ENCODE measurements around the gene KAZN.

The KAZN gene

DNA sequence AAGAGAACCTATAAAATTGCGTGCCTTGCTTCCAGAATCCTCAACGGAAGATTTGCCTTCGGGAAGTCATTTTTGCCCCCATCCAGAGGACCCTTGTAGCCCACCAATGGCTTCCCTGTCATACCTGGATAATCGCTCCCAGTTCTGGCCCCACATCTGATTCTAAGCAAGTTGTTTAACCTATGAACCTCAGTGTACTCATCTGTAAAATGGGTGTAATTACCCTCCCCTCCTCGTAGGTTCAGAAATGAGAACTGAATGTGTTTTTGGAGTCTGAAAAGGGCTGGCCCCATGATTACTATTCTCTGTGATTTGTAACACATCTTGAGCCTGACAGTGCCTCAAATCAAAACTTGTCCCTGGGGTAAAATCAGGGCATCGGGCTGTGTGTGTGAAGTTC is 473.5 kb downstream of the KAZN start:
- DNase-seq, result no peak

DNA sequence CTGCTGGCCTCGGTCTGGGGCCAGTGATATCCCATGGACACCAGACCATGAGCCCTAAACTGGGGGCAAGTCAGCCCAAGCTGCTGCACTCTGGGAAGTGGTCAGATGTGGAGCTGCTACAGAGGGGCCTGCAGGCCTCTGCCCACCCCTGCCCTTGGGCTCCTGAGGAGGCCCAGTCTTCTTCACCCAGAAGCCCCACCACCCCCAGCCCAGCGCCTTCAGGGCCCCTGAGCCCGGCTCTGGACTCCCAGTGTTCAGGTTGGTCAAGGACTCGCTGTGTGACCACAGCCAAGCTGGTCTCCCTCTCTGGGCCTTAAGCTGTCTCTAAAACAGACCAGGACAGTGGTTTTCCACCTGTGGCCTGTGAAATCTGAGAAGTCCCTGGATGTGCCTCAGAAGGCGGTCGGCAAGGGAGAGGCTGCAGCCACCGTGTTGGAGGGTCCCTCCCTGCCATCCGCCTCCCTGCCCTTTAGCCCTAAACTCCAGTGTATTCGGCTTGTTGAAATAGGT is 475.4 kb downstream of the KAZN start:
- DNase-seq, result no peak

DNA sequence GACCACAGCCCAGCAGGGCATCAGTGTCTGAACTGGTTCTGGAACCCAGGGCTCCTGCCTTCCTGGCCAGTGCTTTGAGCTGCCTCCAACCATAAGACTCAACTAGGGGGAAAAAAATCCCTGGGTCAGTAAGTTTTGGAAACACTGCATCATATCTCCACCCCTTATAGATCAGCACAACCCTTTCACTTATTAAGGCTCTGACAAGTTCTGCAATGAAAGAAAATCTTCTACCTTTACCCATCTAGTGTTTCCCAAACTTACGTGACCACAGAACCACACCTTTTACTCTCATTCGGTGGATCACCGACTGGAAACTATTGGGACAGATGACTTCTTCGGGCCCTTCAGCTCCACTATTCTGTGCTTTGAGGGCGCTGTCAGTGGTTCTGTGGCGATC is 476.7 kb downstream of the KAZN start:
- DNase-seq, result no peak

DNA sequence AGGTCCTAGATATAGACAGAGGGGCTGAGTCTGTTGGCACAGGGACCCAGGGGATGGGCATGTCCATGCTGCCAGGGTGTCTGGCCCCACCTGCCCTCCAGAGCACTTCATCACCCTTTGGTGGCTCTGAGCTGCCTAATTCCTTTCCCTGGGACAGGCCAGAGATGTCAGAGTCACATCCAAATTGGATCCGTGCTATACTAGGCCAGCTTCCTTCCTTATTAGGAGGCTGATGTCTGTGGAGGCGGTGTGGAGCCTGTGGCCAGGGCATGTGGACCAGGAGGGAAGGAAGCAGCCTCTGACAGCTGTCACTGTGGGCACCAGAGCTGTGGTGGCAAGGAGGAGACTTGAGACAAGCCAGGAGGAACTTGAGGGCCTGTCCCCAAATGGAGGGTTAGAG is 477.3 kb downstream of the KAZN start:
- DNase-seq, result no peak

DNA sequence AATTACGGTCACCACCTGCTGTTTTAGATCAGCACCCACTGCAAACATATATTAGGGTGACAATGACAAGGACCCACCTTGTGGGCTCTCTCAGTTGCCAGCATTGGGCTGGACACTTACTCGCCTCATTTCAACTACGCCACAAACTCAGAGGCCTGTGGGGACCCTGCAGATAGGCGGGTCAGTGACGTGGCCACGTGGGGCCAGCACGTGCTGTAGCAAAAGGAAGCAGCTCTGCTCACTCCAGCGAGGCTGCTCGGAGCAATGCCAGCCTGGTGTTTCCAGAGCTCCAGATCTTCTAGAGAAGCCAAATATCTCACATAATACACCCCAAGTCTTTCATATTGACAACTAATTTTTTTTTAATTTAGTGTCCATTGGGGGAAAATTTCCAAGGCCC is 478.3 kb downstream of the KAZN start:
- DNase-seq, result no peak

DNA sequence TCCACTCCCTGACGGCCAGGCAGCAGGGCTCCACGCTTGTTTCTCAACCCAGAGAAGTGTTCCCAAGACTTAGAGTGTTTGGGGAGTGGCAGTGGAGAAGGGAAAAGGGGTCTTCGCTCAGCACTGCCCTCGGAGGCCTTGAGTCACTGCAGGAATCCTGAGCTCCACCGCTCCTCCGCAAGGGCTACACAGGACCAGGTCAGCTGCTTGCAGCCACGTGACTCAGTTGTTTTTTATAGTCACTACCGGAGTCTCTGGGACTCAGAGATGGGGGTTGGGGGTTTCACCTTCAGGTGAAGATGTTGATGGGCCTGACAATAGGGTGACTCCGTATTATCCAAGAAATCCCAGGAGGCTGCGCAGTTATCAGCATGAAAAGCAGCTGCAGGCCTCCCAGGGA is 478.9 kb downstream of the KAZN start:
- DNase-seq, result no peak

GRCh38 chr1:15080328-15081007 is 482.0 kb downstream of the KAZN start:
- DNase-seq, result no peak

DNA sequence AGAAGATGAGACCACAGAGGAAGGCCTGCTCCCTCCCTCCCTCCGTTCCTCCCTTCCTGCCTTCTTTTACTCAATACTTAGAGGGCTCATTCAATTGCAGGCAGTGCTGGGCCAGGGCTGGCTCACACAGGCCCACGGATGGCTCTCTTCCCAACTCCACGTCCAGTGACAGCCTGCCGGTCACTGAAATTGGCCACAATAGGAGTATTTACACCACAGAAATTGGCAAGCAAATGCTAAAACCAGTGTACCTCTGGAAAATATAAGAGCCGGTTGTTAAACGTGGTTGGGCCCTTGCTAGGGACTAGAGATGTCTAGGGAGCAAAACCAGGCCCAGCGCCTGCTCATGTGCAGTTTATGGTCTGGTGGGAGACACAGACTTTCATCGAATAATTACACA is 482.6 kb downstream of the KAZN start:
- no peak for DNase-seq

GRCh38 chr1:15083578-15083977 is 485.1 kb downstream of the KAZN start:
- DNase-seq, result no peak

DNA sequence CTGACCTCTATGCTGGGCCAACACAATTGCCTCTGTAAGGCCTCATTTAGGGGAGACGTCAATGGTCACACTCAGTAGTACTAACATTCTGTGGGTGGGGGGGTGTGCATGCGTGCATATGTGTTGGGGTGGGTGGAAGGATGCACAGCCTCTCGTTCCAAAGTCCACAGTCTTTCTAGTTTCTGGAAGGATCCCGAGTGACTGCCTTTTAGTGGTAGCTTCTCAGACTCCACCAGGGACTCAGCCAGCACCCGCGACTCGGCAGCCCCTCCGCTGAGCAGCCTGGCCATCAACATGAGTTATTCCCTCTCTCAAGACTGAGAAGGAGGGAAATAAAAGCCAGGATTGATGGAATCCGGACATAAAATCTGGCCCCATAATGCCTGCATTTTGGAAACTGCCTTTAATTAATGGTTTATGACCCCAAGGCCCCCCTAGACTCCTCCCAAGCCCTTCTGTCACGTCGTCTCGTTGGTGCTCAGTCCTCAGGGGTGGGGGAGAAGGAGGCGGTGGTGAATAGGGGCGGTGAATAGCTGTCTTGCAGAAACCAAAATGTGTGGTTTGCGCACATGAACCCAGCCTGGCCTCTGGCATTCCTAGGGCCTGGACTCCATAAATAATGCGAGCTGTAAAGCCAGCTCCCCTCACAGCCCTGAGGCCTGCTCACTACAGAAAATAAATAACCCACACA is 489.9 kb downstream of the KAZN start:
- no peak for DNase-seq

DNA sequence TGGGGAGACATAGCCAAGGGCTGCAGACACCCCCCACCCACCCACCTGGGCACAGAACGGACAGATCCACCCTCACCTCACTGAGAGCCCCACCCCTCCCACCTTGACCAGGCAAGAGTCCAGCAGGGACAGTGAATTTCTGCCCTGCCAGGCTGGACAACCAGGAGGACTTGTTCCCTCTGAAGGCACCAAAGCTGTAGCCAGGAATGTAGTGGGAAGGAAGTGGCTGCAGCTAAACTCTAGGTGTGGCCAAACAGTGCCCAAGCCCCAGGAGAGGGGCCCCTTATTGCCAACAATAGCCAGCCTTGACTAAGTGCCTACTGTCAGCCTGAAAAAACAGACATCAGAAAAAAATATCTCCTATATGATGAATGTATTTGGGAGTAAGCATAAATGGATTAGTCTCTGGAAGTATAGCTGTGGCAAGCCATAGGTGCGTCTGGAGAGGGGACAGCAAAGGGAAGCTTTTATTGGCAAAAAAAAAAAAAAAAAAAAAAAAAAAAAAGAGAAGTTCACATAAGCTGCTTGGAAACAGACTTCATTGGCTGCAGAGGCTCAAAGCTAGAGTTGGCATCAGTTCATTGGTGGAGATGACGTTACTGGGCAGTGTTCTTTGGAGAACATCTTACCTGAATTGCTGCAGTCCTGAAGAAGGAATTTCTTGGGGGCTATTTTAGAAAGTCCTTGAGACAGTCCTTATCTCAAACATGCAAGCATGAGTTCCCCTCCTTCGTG is 490.9 kb downstream of the KAZN start:
- DNase-seq, result no peak

GRCh38 chr1:15090373-15090772 is 491.9 kb downstream of the KAZN start:
- DNase-seq, result peak; percentile 92

GRCh38 chr1:15094056-15094455 is 495.6 kb downstream of the KAZN start:
- DNase-seq, result no peak

DNA sequence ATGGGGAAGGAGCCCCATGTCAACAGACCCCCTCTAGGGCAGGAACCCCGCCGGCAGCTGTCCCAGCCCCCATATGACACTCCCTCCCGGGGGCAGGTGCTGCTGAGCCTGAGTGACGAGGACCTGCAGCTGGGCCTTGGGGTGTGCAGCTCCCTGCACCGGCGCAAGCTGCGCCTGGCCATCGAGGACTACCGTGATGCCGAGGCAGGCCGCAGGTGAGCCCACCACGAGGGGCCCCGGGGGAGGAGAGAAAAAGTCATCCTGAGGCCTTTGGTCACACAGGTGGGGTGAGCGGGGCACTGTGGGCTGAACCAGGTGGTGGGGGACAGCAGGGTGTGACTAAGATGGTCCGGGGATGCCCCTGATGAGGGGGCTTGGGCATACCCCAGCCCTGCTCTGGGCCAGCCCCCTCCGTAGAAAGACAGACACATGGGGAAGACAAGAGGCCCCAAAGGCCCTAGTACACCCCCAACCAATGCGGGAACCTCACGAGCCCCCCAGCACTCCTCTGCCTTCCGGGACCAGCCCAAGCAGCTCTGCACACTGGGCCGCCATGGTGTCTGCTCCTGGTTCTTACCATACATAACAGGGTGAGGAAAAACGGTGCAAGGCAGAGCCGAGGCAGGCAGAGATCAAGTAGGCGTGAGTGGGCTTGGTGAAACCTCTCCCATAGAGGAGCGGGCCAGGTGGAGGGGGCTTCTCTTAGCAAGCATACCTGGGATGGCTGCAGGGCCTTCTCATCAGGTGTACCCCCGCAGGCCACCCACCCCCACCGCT is 496.4 kb downstream of the KAZN start:
- DNase-seq, result no peak

GRCh38 chr1:15095496-15095875 is 497.0 kb downstream of the KAZN start:
- no peak for DNase-seq

DNA sequence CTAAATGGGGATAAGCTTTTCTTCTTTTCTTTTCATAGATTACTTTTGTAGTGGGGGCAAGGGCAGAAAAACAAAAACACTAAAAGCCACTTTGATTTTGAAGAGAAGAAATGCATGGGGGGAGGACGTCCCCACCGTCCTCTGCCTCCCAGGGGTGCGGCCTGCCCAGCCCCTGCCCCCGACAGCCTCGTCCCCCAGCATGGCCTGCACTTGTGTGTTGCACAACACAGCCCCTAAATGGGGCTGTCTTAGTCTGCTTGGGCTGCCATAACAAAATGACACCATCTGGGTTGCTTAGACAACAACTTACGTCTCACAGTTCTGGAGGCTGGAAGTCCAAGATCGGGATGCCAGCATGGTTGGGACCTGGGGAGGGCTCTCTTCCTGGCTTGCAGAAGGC is 497.8 kb downstream of the KAZN start:
- DNase-seq, result no peak

DNA sequence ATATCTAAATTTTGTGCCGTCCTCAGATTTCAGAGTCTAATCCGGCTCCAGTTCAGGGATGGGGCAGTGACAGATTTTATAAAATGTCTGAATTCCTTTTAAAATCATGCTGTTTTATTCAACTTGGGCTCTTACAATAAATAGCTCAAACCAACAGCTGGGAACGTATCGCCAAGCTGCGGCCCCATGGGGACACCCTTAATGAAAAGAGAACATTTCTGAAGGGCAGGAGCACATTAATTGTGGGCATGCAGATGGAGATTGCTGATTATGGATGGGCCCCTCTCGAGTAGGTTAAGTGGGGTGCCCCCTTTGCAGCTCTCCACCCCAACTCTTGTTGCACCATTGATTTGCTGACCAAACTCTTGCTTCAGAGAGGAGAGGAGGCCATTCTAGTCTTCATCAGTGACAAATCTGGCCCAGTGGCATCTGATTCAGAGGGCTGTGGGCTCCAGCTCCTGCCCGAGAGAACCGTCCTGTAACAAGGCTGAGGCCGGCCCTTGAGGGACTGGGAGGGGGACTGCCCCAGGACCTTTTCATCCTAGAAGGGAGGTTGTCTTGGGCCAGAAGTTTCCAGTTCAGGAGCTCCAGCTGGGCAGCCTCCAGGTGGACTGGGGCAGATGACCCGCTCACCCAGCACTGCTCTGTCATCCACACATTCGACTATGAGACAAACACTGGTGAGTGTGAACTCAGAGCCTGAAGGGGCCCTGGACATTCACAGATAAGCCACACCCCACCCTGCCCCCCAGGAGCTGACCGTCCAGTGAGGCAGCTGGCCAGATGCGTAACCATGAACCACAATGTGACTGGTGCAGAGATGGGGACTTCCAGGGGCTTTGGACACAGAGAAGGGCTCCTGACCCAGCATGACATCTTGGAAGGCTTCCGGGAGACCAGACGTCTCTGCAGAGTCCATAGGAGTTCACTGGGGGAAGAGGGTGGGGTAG is 500.0 kb downstream of the KAZN start:
- DNase-seq, result no peak

- DNase-seq, result no peak
Measured at GRCh38 chr1:15099441-15100120, 501.1 kb downstream of the KAZN start.

GRCh38 chr1:15100121-15100879 is 501.8 kb downstream of the KAZN start:
- DNase-seq, result peak; percentile 40
